HL-60 (cell line): ENCODE data around the gene CHRNG.

Experiments used
- DNase-seq, 2 experiments: peaks; one replicate each; pipeline ENCODE4 v3.0.0-alpha.2; 2010 to 2020; ENCODE audit warnings: low read depth in 1 of 2, low spot score in 1 of 2
- H3K27ac ChIP-seq: fragments of 250-450 bp; sonication (Bioruptor Pico); replicated peaks from 2 replicates; pipeline ENCODE4 v1.5.1; 2020; ENCODE audit warnings: mild to moderate bottlenecking, moderate library complexity
- H3K27me3 ChIP-seq: fragments of 250-450 bp; sonication (Bioruptor Pico); 2 replicates; pipeline ENCODE4 v1.5.1; 2021; ENCODE audit warnings: mild to moderate bottlenecking, moderate library complexity; ENCODE audit not compliant: insufficient read depth, poor library complexity, severe bottlenecking
- H3K4me3 ChIP-seq: replicated peaks from 2 replicates; pipeline ENCODE4 v1.5.1; 2011; ENCODE audit warnings: mild to moderate bottlenecking, control low read depth, low read length; ENCODE audit not compliant: insufficient read depth
- CTCF ChIP-seq: IDR thresholded peaks from one replicate; pipeline ENCODE4 v1.5.1; 2011; ENCODE audit warnings: low read length, control low read depth, inconsistent platforms; ENCODE audit not compliant: insufficient read depth
- GABPA ChIP-seq: IDR thresholded peaks from 2 replicates; pipeline ENCODE4 v1.6.1; 2012; ENCODE audit warnings: low read depth
- POLR2AphosphoS5 ChIP-seq: IDR thresholded peaks from 2 replicates; pipeline ENCODE4 v1.6.1; 2012; ENCODE audit warnings: low read depth
- SPI1 ChIP-seq: IDR thresholded peaks from 2 replicates; pipeline ENCODE4 v1.6.1; 2012; ENCODE audit warnings: low read depth, mild to moderate bottlenecking, borderline replicate concordance
- TF ChIP-seq, protein P1 (sequence below): IDR thresholded peaks from 2 replicates; pipeline ENCODE4 v1.6.1; 2012; ENCODE audit warnings: low read depth; ENCODE audit not compliant: insufficient replicate concordance

The CHRNG gene

DNA sequence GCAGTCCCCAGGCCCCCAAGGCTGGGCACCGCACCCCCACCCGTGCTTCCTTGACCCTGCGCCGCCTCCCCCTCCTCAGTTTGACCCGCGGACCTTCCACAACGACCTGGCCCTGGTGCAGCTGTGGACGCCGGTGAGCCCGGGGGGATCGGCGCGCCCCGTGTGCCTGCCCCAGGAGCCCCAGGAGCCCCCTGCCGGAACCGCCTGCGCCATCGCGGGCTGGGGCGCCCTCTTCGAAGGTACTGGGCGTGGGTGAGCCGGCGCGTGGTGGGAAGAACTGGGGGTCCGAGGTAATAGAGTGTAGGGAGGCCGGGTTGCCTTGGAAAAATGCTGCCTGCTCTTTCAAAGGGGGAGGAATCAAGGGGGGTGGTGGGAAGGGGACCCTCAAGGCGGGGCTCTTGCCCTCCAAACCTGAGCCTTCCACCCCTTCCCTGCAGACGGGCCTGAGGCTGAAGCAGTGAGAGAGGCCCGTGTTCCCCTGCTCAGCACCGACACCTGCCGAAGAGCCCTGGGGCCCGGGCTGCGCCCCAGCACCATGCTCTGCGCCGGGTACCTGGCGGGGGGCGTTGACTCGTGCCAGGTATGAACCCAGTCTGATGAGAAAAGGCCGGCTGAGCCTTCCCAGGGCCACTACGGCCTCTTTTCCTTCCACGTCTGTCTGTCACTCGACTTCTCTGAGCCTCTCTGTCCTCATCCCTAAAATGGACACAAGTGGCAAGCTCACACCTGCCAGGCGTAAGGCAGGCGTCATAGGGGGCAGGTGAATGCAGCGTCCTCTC lies 16.7 kb upstream of the CHRNG start:
- peaks cover 25% of the 10 kb centered on the region for H3K27me3 ChIP-seq
- TF ChIP-seq POLR2AphosphoS5 = no peak
- no peak for TF ChIP-seq GABPA
- no peak for TF ChIP-seq CTCF
- TF ChIP-seq, protein P1, sequence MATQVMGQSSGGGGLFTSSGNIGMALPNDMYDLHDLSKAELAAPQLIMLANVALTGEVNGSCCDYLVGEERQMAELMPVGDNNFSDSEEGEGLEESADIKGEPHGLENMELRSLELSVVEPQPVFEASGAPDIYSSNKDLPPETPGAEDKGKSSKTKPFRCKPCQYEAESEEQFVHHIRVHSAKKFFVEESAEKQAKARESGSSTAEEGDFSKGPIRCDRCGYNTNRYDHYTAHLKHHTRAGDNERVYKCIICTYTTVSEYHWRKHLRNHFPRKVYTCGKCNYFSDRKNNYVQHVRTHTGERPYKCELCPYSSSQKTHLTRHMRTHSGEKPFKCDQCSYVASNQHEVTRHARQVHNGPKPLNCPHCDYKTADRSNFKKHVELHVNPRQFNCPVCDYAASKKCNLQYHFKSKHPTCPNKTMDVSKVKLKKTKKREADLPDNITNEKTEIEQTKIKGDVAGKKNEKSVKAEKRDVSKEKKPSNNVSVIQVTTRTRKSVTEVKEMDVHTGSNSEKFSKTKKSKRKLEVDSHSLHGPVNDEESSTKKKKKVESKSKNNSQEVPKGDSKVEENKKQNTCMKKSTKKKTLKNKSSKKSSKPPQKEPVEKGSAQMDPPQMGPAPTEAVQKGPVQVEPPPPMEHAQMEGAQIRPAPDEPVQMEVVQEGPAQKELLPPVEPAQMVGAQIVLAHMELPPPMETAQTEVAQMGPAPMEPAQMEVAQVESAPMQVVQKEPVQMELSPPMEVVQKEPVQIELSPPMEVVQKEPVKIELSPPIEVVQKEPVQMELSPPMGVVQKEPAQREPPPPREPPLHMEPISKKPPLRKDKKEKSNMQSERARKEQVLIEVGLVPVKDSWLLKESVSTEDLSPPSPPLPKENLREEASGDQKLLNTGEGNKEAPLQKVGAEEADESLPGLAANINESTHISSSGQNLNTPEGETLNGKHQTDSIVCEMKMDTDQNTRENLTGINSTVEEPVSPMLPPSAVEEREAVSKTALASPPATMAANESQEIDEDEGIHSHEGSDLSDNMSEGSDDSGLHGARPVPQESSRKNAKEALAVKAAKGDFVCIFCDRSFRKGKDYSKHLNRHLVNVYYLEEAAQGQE = no peak
- TF ChIP-seq SPI1 = no peak
- no peak overlapping the region for H3K27ac ChIP-seq
- no peak for DNase-seq
- no peak overlapping the region for H3K4me3 ChIP-seq

GRCh38 chr2:232523402-232523681 lies 16.1 kb upstream of the CHRNG start:
- no peak overlapping the region for H3K27ac ChIP-seq
- TF ChIP-seq SPI1 (no peak), GABPA (no peak), POLR2AphosphoS5 (no peak), CTCF (no peak)
- TF ChIP-seq, protein P1 = no peak
- DNase-seq = no peak
- peaks cover 25% of the 10 kb centered on the region for H3K27me3 ChIP-seq
- H3K4me3 ChIP-seq = no peak overlapping the region

GRCh38 chr2:232523682-232524597 lies 15.6 kb upstream of the CHRNG start:
- peak; percentile 45 to 57 for DNase-seq
- H3K27me3 ChIP-seq = peaks cover 25% of the 10 kb centered on the region

More at GRCh38 chr2:232523682-232524597, 15.6 kb upstream of the CHRNG start:
- peak overlapping the region; percentile 6; the same call in 1 of the 2 replicates for H3K4me3 ChIP-seq
- no peak for TF ChIP-seq POLR2AphosphoS5
- TF ChIP-seq, protein P1 = no peak
- no peak for TF ChIP-seq SPI1
- TF ChIP-seq GABPA = no peak
- TF ChIP-seq CTCF = no peak
- no peak overlapping the region for H3K27ac ChIP-seq
